GM19463 (cell line): ENCODE results near the gene RADIL.

ENCODE experiments used
- ATAC-seq: cut with Tn5 transposase; IDR thresholded peaks from one replicate; pipeline ENCODE4 v1.9.1; 2021; ENCODE audit warnings: mild to moderate bottlenecking, moderate library complexity; ENCODE audit not compliant: unreplicated experiment

Gene RADIL

DNA sequence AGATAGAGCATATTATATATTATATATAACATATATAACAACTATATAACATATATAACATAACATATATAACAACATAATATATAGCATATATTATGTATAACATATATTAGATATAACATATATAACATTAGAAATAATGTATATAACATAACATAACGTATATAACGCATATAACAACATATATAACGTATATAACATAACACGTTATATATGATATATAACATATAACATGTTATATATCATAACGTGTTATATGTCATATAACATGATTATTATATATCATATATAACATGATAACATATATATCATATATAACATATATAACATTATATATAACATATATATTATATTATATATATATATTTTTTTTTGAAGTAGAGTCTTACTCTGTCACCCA is 104.4 kb downstream of the RADIL start:
- ATAC-seq = no peak

DNA sequence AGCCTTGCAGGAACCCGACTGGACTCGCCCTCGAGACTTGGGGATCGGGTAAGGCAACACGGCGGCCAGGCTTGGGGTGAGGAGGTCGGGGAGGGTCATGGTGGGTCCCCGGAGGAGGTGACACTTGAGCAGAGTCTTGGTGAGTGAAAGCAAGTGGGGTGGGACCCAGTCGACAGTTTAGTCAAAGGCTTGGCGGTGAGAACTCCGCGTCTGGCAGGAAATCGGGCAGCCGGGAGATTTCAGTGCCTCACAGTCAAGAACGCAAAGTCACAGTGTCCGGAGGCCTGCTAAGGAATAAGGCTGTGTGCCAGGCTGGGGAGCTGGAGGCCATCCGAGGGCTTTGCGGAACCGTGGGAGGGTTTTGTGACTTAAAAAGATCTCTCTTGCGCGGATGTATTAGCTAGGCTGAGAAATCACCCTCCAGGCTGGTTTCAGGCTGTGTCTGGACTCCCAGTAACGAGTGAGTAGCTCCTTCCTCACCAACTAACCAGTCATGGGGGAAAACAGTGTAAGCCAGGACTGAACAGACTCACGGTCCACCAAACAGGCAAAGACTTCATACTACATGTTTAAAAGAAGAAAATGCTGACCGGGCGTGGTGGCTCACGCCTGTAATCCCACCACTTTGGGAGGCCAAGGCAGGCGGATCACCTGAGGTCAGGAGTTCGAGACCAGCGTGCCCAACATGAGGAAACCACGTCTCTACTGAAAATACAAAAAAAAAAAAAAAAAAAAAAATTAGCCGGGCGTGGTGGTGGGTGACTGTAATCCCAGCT is 107.5 kb downstream of the RADIL start:
- peak; percentile 0 for ATAC-seq

DNA sequence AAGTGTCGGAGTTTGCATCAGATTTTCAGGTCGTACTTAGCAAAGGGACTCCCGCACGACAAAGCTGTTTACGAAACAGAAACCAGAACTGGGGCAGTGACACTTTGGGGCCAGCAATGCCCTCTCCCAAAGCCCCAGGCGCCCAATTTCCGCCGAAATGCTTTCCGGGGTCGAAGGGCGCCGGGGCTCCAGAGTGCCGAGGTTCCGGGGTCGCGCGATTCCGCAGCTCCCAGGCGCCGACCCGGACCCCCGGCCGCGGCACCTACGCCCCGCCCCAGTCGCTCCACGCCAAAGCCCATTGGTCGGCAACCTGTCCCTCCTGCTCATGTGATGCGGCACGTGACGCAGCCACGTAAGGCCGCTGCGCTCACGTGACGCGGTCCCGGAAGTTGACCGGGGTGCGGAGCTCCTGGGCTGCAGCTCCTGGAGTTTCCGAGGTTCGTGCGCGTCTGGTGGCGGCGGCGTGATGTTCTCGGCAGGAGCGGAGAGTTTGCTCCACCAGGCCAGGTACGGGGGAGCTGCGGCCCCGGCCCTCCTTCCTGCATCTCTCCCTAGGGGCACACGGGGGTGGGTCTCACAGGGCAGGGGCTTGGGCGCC is 108.2 kb downstream of the RADIL start, which contains the start of gene AP5Z1:
Gene AP5Z1 (plus strand): TSS at position 374 of the 598 bp plus-strand sequence. CDS start 93 bp downstream, at position 467.
- ATAC-seq = peak; percentile 93

DNA sequence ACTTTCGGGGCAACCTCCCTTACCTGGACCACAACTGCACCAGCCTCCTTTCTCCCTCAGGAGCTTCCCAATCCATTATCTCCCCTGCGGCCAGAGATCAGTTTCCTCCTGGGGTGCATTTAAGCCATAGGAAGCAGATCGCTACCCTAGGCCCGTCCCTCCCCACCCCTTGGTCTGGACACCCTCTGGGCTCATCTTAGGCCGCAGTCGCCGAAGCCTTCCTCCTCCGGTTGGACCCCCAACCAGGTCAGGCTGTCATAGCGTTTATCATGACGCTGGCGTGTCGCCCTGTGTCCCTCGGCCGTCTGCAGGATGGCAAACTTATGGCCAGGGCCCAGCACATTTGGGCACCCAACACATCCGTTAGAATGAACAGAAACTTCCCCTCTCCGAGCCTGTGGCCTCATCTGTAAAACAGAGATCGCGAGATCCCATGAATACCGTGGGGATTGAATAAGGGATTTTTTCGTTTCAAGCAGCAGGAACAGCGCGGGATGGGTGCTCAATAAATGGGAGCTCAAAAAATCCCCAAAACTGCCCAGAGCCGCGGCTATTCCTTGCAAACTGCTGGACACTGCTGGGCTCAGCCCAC is 108.8 kb downstream of the RADIL start:
- peak; percentile 18 for ATAC-seq

DNA sequence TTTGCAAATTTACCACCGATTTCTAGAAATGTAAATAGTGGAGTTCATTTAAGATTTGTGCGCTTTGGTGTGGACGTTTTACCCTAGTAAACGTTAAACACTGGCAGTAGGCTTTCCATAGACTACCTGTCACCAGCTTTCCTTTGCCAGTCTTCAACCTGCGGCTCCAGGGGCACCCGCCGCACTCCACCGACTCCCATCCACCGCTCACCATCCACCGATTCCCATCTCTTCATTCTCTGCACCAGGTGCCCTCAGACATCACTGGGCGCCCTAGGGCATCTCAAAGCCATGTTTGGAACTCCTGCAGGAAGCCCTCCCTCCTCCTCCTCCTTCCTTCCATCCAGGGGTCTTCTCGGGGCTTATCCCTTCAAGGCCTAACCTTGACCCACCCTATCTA is 109.5 kb downstream of the RADIL start:
- ATAC-seq = no peak

DNA sequence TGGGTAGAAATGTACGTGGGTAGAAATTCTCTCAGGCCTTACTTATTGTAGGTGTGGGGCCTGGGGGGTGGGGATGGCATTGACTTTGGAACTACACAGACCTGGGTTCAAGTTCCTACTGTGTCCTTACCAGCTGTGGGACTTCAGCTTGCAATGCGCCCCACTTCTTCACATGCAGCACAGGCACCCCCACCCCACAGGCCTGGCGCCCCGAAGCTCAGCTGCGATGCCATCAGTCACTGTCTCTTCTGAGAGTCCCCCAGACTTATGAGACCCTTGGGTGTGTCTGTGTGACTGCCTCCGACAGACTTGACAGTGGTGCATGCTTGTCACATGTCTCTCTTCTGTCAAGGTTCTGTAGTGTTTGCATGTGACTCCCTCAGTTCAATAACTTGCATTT is 111.2 kb downstream of the RADIL start:
- ATAC-seq = no peak

DNA sequence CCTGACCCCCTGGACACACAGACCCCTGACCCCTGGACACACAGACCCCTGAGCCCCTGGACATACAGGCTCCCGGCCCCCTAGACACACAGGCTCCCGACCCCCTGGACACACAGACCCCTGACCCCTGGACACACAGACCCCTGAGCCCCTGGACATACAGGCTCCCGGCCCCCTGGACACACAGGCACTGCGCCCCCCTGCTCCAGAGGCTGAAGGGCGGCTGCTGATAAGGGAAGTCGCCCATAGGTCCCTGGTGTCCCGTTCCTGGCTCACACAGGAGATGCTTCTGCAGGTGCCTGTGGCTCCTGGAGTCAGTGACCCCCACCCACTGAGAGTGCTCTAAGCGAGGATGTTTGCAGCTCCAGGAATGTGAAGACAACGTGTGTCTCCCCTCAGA is 111.8 kb downstream of the RADIL start:
- ATAC-seq = no peak

DNA sequence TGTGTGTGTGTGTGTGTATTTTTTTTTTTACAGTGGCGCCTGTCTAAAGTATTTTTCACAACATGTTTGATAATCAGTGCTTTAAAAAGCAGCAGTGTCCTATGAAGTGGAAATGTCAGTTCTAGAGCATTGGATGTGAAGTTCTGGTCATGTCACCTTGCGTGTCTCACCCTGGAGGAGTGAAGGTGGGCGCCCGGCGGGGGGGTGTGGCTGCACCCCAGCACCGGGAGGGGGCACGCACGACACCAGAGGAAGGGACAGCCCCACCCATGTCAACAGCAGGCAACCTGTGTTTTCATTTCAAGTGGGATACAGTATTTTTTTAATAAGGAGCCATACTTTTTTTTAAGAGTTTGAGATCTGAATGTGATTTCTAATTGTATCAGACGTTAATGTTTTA is 112.6 kb downstream of the RADIL start:
- ATAC-seq = no peak

DNA sequence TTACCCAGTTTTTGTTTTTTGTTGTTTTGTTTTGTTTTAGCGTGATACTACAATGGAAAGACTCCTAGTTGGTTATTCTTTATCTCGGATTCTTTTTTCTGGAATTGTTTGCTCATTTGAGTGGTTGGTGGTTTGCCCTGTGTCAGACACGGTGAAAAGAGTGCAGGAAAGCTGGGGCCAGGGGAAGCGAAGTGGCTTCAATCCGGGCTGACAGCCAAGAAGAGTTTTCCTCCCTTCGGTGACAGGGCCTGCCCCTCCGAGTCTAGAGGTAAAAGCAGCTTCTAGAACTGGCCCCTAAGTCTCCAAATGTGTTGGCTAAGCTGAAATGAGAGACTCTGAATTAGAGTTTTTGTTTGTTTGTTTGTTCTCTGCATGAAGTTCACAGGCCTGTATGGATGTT is 113.8 kb downstream of the RADIL start:
- no peak for ATAC-seq

DNA sequence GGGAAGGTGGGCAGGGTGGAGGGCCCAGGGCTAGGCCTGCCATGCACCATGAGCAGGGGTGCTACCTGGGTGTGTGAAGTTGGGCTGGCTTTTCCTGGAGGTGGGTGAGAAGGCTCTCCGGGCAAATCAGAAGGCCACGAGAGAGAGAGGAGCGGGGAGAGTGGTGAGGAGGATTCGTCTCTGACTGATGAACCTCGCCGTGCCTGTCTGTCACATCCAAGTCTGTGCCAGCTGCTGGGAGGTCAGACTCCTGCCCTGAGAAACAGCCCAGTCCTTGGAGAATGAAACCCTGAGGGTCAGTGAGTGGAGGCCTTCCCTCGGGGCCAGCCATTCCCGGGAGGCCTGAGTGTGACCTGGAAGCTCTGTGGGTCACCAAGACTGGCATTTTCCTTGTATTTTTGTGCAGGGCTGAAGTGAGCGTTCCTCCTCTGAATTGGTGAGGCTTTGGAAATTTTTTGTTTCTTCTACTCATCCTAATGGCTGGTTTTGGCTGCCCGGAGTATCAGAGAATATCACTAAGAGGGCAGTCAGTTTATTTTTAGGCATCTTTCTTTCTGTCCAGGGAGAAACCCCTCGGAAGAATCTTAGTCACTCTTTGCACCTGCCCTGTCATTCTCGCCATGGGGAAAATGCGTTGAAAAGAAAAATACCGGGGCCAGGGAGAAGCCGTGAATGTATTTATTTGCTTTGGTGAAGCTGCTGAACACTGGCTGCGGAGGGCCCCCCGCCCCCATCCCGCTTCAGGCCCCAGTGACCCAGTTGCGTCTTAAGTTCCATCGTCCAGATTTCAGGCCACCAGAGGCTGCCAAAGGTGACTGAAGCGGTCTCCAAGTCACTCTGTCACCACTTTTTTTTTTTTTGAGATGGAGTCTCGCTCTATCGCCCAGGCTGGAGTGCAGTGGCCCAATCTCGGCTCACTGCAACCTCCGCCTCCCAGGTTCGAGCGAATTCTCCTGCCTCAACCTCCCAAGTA is 114.6 kb downstream of the RADIL start:
- no peak for ATAC-seq

DNA sequence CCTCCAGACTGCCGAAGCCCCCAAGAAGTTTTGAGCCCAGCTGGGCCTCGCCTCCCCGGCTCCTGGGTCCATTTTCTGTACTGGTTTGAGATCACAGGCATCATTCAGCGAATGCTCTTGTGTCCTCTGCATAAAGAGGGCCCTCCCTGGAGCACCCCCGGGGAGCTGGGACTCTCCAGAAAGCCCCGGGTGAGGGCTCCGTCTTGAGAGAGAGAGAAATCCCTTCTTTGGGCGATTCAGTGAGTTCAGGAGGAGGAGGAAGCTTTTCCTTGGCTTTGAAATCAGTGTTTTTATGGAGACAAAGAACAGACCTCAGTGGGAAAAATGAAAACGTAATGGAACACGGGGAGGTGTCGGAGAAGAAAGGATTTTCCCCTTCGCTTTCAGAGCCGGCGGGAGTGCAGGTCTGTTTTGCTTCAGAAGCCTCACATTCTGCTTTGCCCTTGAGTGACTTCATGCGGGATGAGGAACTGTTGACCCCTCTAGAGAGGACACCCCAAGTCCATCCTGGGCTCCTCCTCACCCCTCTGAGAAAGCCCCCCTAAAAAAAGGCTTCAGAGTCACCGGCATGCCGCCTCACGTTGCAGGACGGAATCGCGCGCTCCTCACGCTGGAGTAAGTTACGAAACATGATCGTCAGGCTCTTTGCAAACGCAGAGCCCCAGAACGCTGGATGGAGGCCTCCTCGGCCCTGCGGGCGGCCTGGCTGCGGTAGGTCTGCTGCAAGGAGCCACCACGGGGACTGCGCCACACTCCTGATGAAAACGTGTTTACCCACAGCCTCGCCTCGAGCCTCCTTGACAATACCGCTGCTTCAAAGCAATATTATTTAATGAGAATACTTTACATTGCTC is 116.6 kb downstream of the RADIL start:
- no peak for ATAC-seq

DNA sequence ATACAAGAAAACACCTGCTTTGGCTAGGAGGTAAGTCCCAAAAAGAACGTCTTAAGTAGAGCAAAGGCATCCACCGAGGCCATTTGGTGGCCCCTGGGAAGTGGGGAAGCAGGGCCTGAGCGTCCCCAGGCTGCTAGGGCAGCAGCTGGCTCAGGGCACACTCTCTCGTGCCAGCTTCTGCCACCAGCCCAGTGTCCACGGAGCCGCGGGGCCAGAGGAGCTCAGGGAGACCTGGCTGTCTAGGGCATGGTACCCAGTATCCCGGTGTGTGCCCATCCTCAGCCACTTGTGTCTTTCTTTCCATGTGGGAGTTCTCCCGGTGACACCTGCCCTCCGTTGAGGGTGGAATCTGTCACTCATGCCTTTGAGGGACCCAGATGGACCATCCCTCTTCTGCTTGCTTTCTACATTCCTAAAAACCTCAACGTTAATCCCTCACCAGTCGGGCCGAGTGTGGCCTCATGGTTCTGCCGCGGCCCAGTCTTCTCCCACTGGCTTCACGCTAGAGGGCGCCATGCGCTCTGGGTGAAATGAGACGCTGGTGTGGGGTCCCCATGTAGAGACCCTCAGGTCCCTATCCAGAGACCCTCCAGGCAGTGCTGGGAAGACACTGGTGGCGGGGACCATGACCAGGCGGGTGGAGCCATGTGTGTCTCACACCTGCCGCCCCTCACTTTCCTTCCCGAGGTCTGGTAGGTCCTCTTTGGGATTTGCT is 117.6 kb downstream of the RADIL start:
- ATAC-seq = no peak

DNA sequence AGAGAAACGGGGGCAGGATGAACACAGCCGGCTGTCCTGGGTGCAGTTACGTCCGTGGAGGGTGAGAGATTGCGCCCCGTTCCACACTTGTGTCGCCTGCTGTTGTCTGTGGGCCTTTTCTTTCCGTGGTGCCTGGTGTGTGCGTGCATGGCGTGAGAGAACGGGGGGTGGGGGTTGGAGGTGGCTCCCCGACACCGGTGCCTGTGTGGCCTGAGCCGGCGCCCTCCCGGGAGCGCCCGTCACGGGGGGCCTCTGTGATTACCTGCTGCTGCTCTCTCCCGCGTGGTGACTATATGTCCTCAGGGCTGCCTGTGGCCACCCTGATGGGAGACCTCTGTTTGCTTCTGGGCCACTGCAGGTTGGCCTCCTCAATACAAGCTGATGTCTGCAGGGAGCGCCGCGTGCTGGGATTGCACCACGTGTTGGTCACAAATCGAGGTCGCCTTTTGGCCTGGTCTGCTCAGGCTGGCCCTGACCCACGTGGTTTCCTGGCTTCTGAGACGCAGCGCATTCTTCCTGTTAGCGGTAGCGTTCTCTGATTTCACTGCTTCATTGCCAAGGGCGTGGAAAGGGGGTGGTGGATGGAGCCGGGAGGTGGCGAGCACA is 119.0 kb downstream of the RADIL start:
- ATAC-seq = no peak

DNA sequence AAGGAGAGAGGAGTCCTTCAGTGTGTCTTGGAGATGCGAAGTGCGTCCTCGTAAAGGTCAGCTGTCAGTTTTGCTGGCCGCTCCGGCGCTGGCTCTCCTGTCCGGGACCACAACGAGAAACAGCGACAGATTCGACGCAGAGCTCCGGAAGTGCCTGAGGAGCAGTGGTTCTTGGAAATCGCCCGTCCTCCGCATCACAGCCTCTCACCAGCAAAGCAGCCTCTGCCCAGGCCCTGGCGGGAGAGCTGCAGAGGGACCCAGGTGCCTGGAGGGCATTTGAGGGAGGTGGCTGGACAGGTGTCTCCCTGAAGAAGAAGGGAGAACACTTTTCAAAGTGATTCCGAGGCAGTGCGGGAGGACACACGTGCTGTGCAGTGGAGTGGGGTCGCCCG is 119.7 kb downstream of the RADIL start:
- no peak for ATAC-seq

DNA sequence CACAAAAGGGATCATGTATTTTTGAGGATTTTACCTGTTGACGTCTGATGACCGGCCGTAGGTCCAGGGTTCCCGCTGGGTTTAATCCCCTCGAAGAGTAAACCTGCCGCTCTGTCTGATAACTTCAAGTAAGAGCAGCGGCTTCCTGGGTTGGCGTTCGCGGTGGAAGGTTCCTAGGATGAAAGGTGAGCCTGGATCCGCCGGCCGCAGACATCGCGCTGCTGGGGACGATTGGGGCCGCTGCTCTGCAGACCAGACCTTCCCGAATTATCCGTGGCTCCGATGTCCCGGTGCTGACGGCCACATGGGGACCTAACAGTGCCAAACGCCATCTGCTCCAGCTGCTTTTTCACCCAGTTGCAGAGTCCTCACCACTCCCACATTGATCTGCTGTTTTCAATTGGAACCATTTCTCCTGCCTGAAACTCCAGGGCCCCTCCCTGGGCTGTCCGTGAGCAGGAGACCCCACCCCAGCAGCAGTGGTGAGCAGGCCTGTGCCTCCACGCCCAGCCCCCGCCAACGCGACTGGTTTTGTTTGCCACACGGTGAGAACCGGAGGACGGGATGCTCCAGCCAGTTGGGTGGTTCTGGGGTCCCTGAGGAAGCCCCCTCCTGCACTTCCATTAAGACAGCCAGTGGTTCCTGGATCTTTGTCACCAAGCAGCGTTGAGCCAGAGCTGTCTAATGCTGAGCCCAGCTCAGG is 120.3 kb downstream of the RADIL start:
- ATAC-seq = no peak

DNA sequence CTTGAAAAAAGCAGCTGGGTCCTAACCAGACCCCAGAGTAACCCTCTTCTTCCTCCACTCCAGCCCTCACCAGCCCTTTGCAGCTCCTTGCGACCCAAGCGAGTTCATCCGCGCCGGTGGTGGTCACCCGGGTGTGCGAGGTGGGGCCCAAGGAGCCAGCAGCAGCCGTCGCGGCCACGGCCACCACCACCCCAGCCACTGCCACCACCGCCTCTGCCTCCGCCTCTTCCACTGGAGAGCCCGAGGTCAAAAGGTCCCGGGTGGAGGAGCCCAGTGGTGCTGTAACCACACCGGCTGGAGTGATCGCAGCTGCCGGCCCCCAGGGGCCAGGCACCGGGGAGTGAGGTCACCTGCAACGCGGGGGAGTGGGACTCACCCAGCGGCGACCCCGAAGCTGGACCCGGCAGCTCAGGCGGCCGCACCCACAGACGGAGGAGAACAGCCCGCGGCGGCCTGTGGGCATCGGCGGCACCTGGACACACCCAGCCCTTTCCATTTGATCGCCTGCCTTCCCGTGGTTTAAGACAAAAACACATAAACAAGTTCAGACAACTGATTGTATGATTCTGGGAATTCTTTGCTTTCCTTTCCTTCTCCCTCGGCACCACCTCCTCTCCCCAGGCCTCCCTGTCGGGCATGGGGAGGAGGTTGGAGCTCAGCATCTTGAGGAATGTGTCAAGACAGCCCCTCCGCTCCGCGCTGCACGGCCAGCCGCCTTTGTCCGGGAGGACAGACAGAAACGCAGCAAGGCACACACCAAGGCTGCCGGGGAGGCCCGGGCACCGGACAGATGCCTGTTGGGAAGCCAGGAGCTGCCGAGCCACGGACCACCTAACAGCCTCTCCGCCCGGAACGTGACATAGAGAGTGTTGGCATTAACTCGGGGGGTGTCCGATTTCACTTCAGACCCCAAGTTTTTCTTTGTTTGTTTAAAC is 121.1 kb downstream of the RADIL start:
- no peak for ATAC-seq

DNA sequence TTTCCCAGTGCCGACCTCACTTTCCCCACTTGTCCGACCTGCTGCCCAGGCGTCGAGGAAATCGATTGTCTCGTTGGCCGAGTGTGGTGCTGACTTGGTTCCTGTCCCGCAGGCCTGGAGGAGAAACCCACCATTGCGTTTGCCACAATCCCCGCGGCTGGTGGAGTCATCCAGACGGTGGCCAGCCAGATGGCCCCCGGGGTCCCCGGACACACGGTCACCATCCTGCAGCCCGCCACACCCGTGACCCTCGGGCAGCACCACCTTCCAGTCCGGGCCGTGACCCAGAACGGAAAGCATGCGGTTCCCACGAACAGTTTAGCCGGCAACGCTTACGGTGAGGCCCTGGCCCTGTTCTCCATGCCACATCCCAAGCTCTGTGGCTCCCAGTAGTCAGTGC is 122.6 kb downstream of the RADIL start:
- no peak for ATAC-seq
